IgD-negative memory B cell (primary cell): ENCODE results near the gene COLEC12. TPM values are rescaled to one million over a fixed set of nuclear protein-coding genes. Genes with fewer than 3 reads are reported as not detected.
A peak's percentile ranks its signal among the peaks of the same experiment; 100 is the strongest.

ENCODE experiments used
- H3K27ac Mint-ChIP-seq, 3 donors: one replicate each; pipeline ENCODE4 v1.8.0; 2020 to 2022; ENCODE audit warnings: mild to moderate bottlenecking in 3 of 3, mixed read lengths in 3 of 3, moderate library complexity in 1 of 3
- H3K27me3 Mint-ChIP-seq: one replicate; pipeline ENCODE4 v1.8.0; 2021; ENCODE audit warnings: mixed read lengths
- H3K36me3 Mint-ChIP-seq: one replicate; pipeline ENCODE4 v1.8.0; 2020; ENCODE audit warnings: mild to moderate bottlenecking, mixed read lengths
- H3K4me1 Mint-ChIP-seq, 3 donors: one replicate each; pipeline ENCODE4 v1.8.0; 2020 to 2022; ENCODE audit warnings: mixed read lengths in 3 of 3, mild to moderate bottlenecking in 1 of 3
- H3K4me3 Mint-ChIP-seq, 4 donors: one replicate each; pipeline ENCODE4 v1.8.0; 2020 to 2022; ENCODE audit warnings: mild to moderate bottlenecking in 4 of 4, mixed read lengths in 4 of 4, moderate library complexity in 3 of 4
- H3K9me3 Mint-ChIP-seq, 3 donors: one replicate each; pipeline ENCODE4 v1.8.0; 2020 to 2021; ENCODE audit warnings: mixed read lengths in 3 of 3, mild to moderate bottlenecking in 1 of 3
- polyA plus RNA-seq: library from polyadenylated mRNA; unstranded; fragments of 300-500 nt; fragmentation: Illumina TruSeq; gene quantifications from one replicate; pipeline ENCODE4 v1.2.3, GENCODE V29; 2021

Gene COLEC12
- polyA plus RNA-seq, 1 donor from 2014 or later, result not detected

- Mint-ChIP-seq H3K4me3 (peak overlapping the region; percentile 96 to 100 (median 100)), H3K27me3 (no peaks in the 10 kb centered on the region), H3K36me3 (peaks cover 9% of the 10 kb centered on the region), H3K9me3 (no peaks in the 10 kb centered on the region), H3K4me1 (peaks cover 19 to 24% (median 21%) of the 10 kb centered on the region in 3 donors), H3K27ac (peak overlapping the region; percentile 99 to 100 (median 99))
These were observed 233.2 kb downstream of the COLEC12 start for GRCh38 chr18:267380-267687.

Other genes with a start within 250 kb of the COLEC12 start
- gene THOC1, start 232.7 kb downstream of the COLEC12 start, polyA plus RNA-seq, result 25.7 TPM
- not detected for gene CETN1, start 79.7 kb upstream of the COLEC12 start, polyA plus RNA-seq
- gene CLUL1, start 96.3 kb upstream of the COLEC12 start, polyA plus RNA-seq, result not detected
- gene TYMS, start 157.0 kb upstream of the COLEC12 start, polyA plus RNA-seq, result 1.0 TPM
- 5.3 TPM for gene ENOSF1, start 211.9 kb upstream of the COLEC12 start, polyA plus RNA-seq